HG03571 (cell line): ENCODE measurements around the gene SLC23A3.
"Not testable (repeated sequence)": the region's sequence is repeated elsewhere in the genome, so short reads cannot be mapped to it uniquely, and the experiment has no call there.

Experiments
- ATAC-seq: cut with Tn5 transposase; IDR thresholded peaks from one replicate; pipeline ENCODE4 v1.9.1; 2021; ENCODE audit not compliant: unreplicated experiment

The SLC23A3 gene

DNA sequence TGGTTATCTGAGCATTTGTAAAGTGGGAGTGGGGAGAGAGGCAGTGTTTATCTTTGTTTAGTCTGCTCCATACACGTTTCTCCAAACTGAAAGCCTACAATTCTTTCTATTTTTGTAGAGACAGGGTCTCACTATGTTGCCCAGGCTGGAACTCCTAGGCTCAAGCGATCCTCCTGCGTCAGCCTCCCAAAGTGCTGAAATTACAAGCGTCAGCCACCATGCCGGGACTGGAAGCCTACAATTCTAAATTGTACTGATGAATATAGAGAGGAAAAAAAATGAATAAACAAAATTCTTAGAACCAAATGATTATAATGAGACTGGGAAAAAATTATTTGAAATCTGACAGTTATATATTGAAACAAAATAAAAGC, 35.3 kb upstream of the SLC23A3 start:
- no peak for ATAC-seq

DNA sequence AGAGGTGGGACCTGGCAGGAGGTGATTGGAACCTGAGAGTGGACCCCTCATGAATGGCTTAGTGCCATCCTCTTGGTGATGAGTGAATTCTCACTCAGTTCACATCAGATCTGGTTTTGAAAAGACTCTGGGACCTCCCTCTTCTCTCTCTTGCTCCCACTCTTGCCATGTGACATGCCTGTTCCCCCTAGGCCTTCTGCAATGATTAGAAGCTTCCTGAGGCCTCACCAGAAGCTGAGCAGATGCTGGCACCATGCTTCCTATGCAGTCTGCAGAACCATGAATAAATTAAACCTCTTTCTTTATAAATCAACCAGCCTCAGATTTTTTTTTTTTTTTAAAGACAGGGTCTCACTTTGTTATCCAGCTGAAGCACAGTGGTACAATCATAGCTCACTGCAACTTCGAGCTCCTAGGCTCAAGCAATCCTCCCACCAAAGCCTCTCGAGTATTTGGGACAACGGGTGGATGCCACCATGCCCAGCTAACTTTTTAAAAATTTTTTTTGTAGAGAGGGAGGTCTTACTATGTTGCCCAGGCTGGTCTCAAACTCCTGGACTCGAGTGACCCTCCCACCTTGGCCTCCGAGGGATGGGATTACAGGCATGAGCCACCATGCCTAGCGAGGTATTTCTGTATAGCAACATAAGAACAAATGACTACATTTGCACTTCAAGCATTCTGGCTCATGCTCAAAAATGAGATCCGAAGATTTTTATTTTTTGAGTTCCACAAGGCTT, 34.8 kb upstream of the SLC23A3 start:
- ATAC-seq = no peak

DNA sequence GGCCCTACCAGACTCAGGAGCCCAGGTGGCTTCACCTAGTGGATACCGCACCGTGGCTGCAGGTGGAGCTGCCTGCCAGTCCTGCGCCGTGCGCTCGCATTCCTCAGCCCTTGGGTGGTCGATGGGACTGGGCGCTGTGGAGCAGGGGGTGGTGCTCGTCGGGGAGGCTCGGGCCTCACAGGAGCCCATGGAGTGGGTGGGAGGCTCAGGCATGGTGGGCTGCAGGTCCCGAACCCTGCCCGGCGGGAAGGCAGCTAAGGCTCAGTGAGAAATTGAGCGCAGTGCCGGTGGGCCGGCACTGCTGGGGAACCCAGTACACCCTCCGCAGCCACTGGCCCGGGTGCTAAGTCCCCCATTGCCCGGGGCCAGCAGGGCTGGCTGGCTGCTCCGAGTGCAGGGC, 31.5 kb upstream of the SLC23A3 start:
- ATAC-seq = not testable (repeated sequence)

DNA sequence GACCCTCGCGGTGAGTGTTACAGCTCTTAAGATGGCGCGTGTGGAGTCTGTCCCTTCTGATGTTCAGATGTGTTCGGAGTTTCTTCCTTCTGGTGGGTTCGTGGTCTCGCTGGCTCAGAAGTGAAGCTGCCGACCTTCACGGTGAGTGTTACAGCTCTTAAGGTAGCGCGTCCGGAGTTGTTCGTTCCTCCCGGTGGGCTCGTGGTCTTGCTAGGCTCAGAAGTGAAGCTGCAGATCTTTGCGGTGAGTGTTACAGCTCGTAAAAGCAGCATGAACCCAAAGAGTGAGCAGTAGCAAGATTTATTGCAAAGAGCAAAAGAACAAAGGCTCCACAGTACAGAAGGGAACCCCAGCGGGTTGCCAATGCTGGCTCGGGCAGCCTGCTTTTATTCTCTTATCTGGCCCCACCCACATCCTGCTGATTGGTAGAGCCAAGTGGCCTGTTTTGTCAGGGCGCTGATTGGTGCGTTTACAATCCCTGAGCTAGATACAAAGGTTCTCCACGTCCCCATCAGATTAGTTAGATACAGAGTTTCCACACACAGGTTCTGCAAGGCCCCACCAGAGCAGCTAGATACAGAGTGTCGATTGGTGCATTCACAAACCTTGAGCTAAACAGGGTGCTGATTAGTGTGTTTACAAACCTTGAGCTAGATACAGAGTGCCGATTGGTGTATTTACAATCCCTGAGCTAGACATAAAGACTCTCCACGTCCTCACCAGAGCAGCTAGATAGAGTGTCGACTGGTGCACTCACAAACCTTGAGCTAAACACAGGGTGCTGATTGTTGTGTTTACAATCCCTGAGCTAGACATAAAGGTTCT, 30.9 kb upstream of the SLC23A3 start:
- ATAC-seq = not testable (repeated sequence)

DNA sequence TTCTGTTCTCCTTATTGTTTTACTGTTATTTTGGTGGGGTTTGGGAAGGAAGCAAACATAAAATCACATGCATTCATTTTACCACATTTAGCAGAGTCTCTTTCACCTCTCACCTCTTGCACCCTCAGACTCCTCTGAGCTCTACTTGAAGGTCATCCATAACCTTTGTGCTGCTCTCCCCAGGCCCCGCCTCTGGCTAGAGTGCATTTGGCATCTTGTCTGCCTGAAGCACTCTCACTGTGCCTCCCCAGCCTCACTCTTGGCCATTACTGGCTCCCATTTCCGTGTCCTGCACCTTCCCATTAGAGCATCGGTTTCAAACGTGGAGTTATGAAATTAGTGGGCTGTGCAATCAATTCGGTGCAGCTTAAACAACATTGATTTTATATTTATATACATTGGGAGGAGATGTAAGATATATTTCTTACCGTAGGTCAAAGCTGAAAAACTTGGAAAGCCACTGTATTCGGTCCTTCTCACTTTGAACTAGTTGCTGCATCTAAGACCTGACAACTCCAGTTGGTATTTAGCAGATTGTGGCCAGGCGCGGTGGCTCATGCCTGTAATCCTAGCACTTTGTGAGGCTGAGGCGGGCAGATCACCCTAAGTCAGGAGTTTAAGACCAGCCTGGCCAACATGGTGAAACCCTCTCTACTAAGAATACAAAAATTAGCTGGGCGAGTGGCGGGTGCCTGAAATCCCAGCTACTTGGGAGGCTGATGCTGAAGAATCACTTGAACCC, 29.8 kb upstream of the SLC23A3 start:
- ATAC-seq = no peak

DNA sequence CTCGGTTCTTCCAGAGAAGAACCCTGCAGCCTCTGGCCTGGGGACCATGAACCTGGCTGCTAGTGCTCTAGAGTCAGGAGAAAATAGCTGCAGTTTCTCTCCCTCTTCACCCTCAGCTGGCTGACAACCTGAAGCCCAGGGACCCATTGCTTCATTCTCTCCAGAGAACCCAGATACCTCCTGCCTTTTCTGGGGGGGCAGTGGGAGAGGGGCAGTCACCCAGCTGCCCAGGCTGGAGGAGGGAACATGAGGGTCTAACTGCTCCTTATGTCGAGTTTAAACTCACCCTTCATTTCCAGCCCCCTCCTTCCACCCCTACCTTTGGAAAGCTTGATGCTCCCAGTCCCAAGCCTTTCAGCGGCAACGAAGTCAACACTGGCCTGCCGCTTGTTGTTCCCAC, 29.1 kb upstream of the SLC23A3 start:
- ATAC-seq = no peak

DNA sequence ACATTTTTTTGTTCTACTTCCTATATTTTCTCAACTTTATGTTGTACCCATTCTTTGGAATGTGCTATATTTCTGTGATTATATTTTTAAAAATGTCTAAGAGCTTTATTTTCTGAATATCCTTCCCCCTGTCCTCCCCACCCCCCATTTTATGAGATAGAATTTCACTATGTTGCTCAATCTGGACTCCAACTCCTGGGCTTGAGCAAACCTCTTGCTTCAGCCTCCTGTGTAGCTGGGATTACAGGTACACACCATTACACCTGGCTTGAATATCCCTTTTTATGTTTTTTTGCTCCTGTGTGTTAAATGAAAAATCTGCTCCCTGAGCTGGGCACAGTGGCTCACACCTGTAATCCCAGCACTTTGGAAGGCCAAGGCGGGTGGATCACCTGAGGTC, 27.6 kb upstream of the SLC23A3 start:
- ATAC-seq = no peak

DNA sequence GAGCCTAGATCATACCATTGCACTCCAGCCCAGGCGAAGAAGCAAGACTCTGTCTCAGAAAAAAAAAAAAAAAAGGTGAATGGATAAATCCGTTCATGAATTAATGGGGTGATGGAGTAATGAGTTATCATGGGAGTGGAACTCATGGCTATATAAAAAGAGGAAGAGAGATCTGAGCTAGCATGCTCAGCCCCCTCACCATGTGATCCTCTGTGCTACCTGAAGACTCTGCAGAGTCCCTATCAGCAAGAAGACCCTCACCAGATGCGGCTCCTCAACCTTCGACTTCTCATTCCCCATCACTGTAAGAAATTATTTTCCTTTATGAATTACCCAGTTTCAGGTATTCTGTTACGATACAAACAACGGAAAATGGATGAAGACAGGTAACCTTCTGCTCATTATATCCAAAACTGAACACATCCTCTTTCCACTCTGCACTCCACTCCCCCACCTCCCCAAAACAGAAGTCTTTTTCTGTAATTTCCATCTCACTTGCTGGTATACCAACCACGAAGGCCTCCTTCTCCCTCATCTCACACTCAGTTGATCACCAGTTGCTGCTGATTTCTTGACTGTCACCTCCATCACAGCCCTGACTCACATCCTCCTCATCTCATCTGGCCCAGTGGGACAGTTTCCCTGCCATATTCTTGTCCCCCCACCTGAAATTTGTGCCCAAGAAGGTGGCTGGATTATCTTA, 17.1 kb upstream of the SLC23A3 start:
- no peak for ATAC-seq

DNA sequence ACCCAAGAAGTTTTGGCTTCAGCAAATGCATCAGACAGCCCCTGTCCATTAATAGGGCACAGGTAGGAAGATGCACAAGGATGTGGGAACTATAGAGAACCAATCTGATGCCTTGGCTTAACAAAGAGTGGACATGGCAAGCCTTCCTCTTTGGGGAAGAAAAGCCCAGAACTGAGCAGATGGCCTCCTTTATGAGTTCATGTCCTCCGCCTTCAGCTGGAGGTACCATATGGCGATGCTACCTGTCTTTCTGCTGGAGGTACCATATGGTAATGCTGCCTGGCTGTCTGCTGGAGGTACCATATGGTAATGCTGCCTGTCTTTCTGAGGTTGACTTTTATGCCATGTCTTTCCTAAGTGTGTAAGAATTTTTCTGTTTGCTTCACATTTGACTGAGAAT, 14.3 kb upstream of the SLC23A3 start:
- no peak for ATAC-seq

DNA sequence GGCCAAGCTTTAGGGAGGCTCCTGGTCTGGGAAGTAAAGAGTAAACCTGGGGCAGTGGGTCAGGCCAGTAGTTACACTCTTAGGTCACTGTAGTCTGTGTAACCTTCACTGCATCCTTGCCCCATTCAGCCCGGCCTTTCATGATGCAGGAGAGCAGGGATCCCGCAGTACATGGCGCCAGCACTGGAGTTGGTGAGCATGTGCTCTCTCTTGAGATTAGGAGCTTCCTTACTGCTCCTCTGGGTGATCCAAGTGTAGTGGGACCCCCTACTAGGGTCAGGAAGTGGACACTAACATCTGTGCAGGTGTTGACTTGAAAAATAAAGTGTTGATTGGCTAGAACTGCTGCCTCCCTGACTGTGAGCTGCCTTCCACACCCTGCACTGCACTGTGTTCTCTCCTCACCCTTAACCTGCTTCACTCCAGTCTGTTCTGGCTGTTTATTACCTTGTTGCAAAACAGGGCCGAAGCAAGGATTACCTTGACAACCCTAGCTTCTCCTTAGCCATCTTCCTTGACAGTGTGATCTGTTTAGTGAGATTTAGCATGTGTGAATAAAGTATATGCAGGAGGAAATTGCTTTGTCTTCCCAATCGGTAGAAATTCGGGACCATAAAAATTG, 13.4 kb upstream of the SLC23A3 start:
- no peak for ATAC-seq

DNA sequence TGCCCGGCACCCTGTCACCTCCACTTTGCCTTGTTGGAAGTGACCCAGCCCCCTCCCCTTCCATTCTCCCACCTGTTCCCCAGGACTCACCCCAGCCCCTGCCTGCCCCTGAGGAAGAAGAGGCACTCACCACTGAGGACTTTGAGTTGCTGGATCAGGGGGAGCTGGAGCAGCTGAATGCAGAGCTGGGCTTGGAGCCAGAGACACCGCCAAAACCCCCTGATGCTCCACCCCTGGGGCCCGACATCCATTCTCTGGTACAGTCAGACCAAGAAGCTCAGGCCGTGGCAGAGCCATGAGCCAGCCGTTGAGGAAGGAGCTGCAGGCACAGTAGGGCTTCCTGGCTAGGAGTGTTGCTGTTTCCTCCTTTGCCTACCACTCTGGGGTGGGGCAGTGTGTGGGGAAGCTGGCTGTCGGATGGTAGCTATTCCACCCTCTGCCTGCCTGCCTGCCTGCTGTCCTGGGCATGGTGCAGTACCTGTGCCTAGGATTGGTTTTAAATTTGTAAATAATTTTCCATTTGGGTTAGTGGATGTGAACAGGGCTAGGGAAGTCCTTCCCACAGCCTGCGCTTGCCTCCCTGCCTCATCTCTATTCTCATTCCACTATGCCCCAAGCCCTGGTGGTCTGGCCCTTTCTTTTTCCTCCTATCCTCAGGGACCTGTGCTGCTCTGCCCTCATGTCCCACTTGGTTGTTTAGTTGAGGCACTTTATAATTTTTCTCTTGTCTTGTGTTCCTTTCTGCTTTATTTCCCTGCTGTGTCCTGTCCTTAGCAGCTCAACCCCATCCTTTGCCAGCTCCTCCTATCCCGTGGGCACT, 12.7 kb upstream of the SLC23A3 start:
- ATAC-seq = no peak

DNA sequence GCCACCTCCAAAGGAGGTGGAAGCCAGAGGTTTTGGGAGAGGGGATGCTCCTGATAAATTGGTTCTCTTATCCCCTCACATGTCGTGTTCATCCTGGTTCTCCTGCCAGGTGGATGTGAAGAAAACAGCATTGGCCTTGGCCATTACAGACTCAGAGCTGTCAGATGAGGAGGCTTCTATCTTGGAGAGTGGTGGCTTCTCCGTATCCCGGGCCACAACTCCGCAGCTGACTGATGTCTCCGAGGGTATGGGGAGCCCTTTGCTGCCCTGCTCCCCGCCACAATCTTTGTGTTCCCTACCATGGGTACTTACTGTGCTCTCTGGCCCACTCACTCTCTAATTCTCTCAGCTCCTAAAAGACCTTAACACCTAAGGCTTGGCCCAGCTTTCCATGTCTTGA, 11.7 kb upstream of the SLC23A3 start:
- ATAC-seq = no peak

DNA sequence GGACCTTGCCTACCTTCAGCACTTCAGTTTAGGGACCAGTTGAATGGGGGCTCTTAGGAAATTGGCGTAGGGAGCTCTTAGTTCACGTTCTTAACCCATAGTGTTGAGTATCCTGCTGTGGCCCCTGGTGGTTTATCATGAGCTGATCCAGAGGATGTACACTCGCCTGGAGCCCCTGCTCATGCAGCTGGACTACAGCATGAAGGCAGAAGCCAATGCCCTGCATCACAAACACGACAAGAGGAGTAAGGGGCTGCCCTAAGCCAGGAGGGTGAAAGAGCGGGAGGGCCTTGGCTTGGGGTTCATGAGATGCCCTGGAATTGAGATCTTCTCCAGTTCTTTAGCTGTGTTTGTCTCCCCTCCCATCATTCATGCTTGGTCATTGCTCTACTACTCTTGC, 11.1 kb upstream of the SLC23A3 start:
- ATAC-seq = no peak

DNA sequence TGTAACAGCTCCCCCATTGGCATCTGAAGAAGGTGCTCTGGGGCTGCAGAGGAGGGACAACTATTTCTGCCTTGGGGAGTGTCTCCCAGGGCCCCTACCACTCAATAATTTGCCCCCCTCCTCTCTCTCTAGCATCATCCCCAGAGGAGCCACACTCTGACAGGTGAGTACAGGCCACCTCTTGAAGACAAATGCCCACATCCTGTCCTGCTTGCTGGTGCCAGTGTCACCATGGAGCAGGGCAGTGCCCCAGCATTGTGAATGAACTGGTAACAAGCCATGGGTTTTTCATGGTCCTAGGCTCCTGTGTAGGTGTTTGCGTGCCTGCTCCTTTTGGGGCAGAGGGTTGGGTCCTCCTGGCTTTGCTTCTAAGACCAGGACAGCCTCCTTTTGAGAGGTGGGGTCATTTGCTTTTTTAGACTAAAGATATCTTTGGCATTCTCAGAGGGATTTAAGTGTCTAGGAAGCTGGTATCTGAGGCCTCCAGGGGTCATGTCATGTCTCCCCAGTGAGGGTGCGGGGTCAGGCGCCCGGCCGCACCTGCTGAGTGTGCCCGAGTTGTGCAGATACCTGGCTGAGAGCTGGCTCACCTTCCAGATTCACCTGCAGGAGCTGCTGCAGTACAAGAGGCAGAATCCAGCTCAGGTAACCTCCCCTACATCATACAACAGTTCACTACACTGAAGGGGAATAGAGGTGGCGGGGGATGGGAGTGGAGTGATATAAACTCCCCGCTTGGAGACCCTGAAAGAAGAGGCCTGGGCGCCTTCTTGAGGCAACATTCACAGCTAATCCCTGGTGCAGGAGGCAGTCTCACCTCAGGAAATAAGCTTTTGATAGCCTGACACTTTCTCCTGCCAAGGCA, 10.0 kb upstream of the SLC23A3 start:
- no peak for ATAC-seq

DNA sequence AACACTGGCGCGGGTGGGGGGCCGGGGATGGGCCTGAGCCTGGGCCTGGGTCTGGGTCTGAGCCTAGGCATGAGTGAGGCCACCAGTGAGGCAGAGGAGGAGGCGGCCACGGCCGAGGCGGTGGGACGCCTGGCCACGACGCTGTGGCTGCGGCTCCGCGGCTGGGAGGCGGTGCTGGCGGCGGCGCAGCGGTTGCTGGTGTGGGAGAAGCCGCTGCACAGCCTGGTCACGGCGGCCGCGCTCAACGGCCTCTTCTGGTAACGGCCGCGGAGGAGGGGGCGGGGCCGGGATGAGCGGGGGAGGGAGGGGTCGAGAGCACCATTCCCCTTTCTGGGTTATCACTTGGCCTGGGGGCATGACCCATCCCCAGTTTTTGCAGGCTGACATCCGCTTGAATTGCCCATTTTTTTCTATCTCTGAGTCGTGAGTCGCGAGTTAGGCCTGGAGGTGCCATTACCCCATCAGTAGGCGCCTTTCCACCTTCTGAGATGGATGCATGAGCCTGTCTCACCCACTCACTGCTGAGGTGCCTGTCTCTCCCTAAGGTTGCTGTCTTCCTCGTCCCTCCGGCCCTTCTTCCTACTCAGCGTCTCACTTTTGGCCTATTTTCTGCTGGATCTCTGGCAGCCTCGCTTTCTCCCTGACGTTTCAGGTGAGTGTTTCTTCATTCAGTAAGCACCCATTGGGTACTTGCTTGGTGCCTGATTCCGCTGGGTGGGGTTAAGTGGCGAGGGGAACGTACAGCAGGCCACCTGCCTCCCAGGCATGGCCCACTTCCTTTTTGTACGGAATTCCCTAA, 8.7 kb upstream of the SLC23A3 start:
- ATAC-seq = peak; percentile 15

DNA sequence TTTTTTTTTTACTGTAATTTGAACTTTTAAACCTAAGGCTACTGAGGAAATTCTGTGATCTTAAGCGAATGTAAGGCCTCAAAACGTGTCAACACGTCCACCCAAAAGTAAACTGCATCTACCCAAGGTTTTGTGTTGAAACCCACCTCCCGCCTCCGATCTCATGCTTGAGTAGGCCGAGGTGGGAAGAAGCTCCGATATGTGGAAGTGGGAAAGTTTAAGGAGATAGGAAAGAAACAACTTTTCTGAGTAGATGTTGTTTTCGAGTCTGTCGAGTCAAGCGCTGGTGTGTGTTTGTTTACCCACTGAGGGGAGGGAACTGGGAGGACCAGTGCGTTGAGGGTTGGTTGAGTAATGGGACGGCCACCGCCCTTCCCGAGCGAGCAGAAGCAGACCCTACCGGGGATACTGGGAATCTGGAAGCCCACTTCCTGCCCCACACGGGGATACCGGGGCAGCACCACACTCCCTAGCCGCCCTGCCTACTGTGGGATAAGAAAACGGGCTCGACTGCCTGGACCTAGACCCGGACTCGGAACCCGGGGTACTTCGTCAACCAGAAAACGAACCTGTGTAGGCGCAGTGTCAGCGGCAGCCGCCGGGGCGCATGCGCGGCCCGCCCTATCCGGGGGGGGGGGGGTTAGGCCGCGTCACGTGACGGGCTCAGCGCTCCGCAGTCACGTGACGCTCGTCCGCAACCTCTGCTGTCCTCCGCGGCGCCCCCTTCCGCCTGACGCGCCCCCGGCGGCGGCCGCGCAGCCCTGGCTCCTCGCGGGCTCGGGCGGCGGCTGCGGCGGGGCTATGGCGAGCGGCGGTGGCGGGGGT, 7.9 kb upstream of the SLC23A3 start, which contains the start of gene RETREG2:
TSS of gene RETREG2 (plus strand) at position 724 of the 825 bp plus-strand sequence. CDS start at position 802, 78 bp downstream.
- peak; percentile 37 for ATAC-seq
